OCI-LY1 (cell line): ENCODE measurements around the gene LRIG1.

ENCODE experiments used
- H2AFZ ChIP-seq: fragments of 200-600 bp; sonication (generic), shearing (Covaris generic); 2 replicates; pipeline ENCODE4 v1.6.0; 2014; ENCODE audit warnings: antibody characterized with exemption, mild to moderate bottlenecking, low read length
- H3F3A ChIP-seq: fragments of 200-600 bp; sonication (generic), shearing (Covaris generic); 2 replicates; pipeline ENCODE4 v1.6.0; 2014; ENCODE audit warnings: mild to moderate bottlenecking, antibody characterized with exemption, low read length, moderate library complexity; ENCODE audit not compliant: insufficient read depth
- H3K27ac ChIP-seq: fragments of 200-600 bp; sonication (generic); 2 replicates; pipeline ENCODE4 v1.5.1; 2014; ENCODE audit warnings: low read length, mixed run types, mild to moderate bottlenecking, low read depth; ENCODE audit not compliant: poor library complexity, severe bottlenecking
- H3K27me3 ChIP-seq: fragments of 200-600 bp; sonication (generic); 2 replicates; pipeline ENCODE4 v1.6.0; 2014; ENCODE audit warnings: antibody characterized with exemption, mild to moderate bottlenecking, low read length, moderate library complexity; ENCODE audit not compliant: insufficient read depth
- H3K36me3 ChIP-seq: fragments of 200-600 bp; sonication (generic); 2 replicates; pipeline ENCODE4 v1.6.1; 2014; ENCODE audit warnings: mild to moderate bottlenecking, antibody characterized with exemption, low read length, moderate library complexity, mixed read lengths; ENCODE audit not compliant: insufficient read depth
- H3K4me1 ChIP-seq: fragments of 200-600 bp; sonication (generic); 2 replicates; pipeline ENCODE4 v1.5.1; 2014; ENCODE audit warnings: mild to moderate bottlenecking, low read length, moderate library complexity; ENCODE audit not compliant: insufficient read depth, severe bottlenecking
- H3K4me2 ChIP-seq: fragments of 200-600 bp; sonication (generic), shearing (Covaris generic); 2 replicates; pipeline ENCODE4 v1.6.1; 2014; ENCODE audit warnings: low read length
- H3K4me3 ChIP-seq: fragments of 200-600 bp; sonication (generic); 2 replicates; pipeline ENCODE4 v1.5.1; 2014; ENCODE audit warnings: low read length, low read depth, mild to moderate bottlenecking, mixed read lengths; ENCODE audit not compliant: poor library complexity, severe bottlenecking
- H3K79me2 ChIP-seq: fragments of 200-600 bp; shearing (Covaris generic); 2 replicates; pipeline ENCODE4 v1.6.1; 2016; ENCODE audit warnings: mixed run types, low read length, mixed read lengths; ENCODE audit not compliant: insufficient read depth
- H3K9ac ChIP-seq: fragments of 200-600 bp; sonication (generic), shearing (Covaris generic); 2 replicates; pipeline ENCODE4 v1.6.1; 2014; ENCODE audit warnings: mild to moderate bottlenecking, low read length, mixed read lengths
- H3K9me2 ChIP-seq: fragments of 200-600 bp; sonication (generic), shearing (Covaris generic); 2 replicates; pipeline ENCODE4 v1.6.1; 2014; ENCODE audit warnings: low read depth, mild to moderate bottlenecking, low read length, mixed read lengths
- H3K9me3 ChIP-seq: fragments of 200-600 bp; shearing (Covaris generic); 2 replicates; pipeline ENCODE4 v1.6.1; 2014; ENCODE audit warnings: low read length, mixed read lengths
- H4K20me1 ChIP-seq: fragments of 200-600 bp; sonication (generic), shearing (Covaris generic); 2 replicates; pipeline ENCODE4 v1.6.0; 2016; ENCODE audit warnings: mild to moderate bottlenecking, low read length; ENCODE audit not compliant: insufficient read depth
- EZH2 ChIP-seq: fragments of 200-600 bp; sonication (generic), shearing (Covaris generic); IDR thresholded peaks from 2 replicates; pipeline ENCODE4 v1.8.0; 2017; ENCODE audit warnings: borderline replicate concordance, mixed run types, mild to moderate bottlenecking, antibody characterized with exemption, low read length, moderate library complexity, mixed read lengths
- TF ChIP-seq, protein P1 (sequence below): fragments of 200-600 bp; sonication (generic), shearing (Covaris generic); IDR thresholded peaks from 2 replicates; pipeline ENCODE4 v1.5.1; 2017; ENCODE audit warnings: mild to moderate bottlenecking, antibody characterized with exemption, low read length, moderate library complexity, mixed read lengths

The LRIG1 gene

DNA sequence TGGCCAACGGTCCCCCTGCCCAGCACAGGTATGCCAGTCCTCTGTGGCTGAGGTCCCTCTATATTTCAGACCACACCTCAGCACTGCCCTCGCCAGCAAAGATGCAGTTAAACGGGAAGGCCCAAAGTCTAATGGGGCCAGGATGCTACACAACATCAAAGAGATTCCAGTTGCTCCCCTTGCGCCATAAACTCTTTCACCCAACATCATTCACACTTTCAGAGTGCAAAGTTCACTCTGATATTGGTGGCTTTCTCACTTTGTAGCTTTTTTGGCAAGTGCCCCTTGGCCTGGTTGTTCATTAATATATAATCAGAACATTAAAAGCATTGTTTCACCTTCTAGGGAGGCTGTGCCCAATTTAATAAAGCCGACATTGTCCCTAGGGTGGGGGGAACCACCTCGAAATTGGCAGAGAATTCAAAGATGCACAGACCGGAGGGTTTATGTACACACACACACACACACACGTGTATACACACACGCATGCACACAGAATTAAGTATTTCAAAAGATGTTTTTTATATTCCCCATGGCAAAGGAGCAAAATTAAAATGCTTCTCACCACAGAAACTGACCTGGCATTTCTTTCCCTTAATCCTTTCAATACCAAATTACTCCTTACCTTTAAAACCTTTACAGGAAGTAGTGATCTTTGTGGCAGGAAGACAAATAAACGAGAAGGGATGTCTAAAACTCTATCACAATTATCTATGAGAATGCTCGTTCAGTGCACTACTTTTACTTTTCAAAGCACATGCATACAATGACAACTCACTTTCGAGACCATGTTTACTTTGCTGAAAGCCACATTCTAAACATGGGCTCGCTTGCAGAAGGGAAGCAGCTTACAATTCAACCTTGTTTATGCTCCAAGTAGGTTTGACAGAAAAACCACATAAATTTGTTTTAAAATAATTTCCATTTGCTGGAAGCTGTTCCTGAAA is 19.5 kb downstream of the LRIG1 start:
- Histone ChIP-seq H3K9ac (no peak overlapping the region), H3K27ac (no peak overlapping the region), H3K36me3 (no peaks in the 10 kb centered on the region), H3K4me2 (no peak overlapping the region), H2AFZ (no peak overlapping the region), H3K27me3 (no peaks in the 10 kb centered on the region; the same call in 1 of the 2 replicates), H3K9me2 (no peaks in the 10 kb centered on the region), H3K4me1 (no peaks in the 10 kb centered on the region), H4K20me1 (no peaks in the 10 kb centered on the region), H3F3A (no peaks in the 10 kb centered on the region), H3K79me2 (no peaks in the 10 kb centered on the region), H3K4me3 (no peak overlapping the region), H3K9me3 (no peaks in the 10 kb centered on the region)
- no peak for TF ChIP-seq EZH2
- TF ChIP-seq, protein P1, sequence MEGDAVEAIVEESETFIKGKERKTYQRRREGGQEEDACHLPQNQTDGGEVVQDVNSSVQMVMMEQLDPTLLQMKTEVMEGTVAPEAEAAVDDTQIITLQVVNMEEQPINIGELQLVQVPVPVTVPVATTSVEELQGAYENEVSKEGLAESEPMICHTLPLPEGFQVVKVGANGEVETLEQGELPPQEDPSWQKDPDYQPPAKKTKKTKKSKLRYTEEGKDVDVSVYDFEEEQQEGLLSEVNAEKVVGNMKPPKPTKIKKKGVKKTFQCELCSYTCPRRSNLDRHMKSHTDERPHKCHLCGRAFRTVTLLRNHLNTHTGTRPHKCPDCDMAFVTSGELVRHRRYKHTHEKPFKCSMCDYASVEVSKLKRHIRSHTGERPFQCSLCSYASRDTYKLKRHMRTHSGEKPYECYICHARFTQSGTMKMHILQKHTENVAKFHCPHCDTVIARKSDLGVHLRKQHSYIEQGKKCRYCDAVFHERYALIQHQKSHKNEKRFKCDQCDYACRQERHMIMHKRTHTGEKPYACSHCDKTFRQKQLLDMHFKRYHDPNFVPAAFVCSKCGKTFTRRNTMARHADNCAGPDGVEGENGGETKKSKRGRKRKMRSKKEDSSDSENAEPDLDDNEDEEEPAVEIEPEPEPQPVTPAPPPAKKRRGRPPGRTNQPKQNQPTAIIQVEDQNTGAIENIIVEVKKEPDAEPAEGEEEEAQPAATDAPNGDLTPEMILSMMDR = no peak

DNA sequence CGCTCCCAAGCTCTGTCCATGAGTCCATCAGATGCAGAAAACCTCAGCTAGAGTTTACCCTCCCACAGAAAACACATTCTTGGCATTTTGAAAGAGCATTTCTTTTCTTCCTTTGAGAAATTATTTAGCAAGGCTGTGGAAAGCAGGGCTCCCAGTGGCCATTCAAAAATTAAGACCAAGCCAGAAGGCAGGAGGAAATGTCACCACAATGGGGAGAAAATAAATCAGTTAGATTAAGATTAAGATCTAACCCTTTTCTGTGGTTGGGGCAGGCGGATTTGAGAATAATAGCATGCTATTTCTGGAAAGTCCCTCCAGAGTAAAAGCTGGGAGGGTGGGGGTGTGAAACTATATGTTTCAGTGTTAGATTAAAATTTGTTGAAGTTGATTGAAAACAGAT is 20.2 kb downstream of the LRIG1 start:
- Histone ChIP-seq H3K9me2 (no peaks in the 10 kb centered on the region), H3K9ac (no peak overlapping the region), H3K36me3 (no peaks in the 10 kb centered on the region), H3K27ac (no peak overlapping the region), H3K9me3 (no peaks in the 10 kb centered on the region), H3K4me2 (no peak overlapping the region), H3K4me1 (no peaks in the 10 kb centered on the region), H3K27me3 (no peaks in the 10 kb centered on the region; the same call in 1 of the 2 replicates), H4K20me1 (no peaks in the 10 kb centered on the region), H2AFZ (no peak overlapping the region), H3F3A (no peaks in the 10 kb centered on the region), H3K79me2 (no peaks in the 10 kb centered on the region), H3K4me3 (no peak overlapping the region)
- TF ChIP-seq, protein P1 = no peak
- TF ChIP-seq EZH2 = no peak

DNA sequence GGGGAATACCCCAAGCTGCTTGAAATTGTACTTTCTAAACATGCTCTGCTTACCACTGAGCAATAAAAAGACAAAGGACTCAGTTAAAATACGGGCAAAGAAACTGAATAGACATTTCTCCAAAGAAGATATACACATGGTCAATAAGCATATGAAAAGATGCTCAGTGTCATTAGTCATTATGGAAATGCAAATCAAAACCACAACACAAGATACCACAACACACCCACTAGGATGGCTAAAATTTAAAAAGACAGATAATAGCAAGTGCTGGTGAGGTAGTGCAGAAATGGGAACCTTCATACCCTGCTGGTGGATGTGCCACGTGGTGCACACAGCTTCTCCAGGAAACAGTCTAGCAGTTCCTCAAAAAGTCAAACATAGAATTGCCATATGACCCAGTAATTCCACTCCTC is 21.3 kb downstream of the LRIG1 start:
- H3K27me3 ChIP-seq = no peaks in the 10 kb centered on the region; the same call in 1 of the 2 replicates
- TF ChIP-seq EZH2 = no peak
- TF ChIP-seq, protein P1 = no peak
- H3K4me2 ChIP-seq = no peak overlapping the region
- H3K9ac ChIP-seq = no peak overlapping the region
- H3F3A ChIP-seq = no peaks in the 10 kb centered on the region
- no peaks in the 10 kb centered on the region for H3K4me1 ChIP-seq
- H4K20me1 ChIP-seq = no peaks in the 10 kb centered on the region
- no peaks in the 10 kb centered on the region for H3K79me2 ChIP-seq
- no peaks in the 10 kb centered on the region for H3K9me3 ChIP-seq
- H3K27ac ChIP-seq = no peak overlapping the region
- no peak overlapping the region for H2AFZ ChIP-seq
- no peaks in the 10 kb centered on the region for H3K9me2 ChIP-seq
- no peak overlapping the region for H3K4me3 ChIP-seq
- no peaks in the 10 kb centered on the region for H3K36me3 ChIP-seq
